Measurements from ENCODE around the gene SARM1. TPM values are rescaled to one million over a fixed set of nuclear protein-coding genes. Genes with fewer than 3 reads are reported as not detected.

SARM1 gene
- polyA plus RNA-seq, 1 donor from 2014 or later: 21.6 TPM

DNA sequence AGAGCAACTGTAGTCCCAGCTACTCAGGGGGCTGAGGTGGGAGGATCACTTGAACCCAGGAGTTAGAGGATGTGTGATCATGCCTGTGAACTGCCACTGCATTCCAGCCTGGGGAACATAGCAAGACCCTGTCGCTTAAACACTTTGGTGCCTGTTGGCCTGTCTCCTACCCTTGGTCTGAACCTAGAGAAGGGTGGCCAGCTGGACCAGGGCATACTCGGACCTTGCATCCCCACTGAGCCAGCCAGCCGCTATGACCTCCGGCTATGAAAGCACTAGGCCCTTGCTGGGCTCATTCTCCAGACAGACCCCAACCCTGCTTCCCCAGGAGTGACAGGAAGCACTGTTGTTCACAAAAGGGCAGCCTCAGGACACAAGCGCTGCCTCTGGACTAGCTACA, 40.8 kb upstream of the SARM1 start:
- Histone ChIP-seq H3K9me3 (ENCODE audit: low read length) (no peaks in the 10 kb centered on the region), H3K36me3 (ENCODE audit: insufficient read depth, low read length) (peaks cover 6% of the 10 kb centered on the region), H3K27me3 (ENCODE audit: insufficient read depth, low read depth, low read length) (no peaks in the 10 kb centered on the region), H3K27ac (ENCODE audit: low read length) (no peak overlapping the region), H3K4me3 (ENCODE audit: low read length) (no peak overlapping the region), H4K20me1 (ENCODE audit: insufficient read depth) (no peaks in the 10 kb centered on the region), H3K4me2 (ENCODE audit: low read length) (no peak overlapping the region), H3F3A (ENCODE audit: insufficient read depth, low read length, poor library complexity, severe bottlenecking) (no peaks in the 10 kb centered on the region), H3K9ac (ENCODE audit: low read length) (no peak overlapping the region), H3K79me2 (replicated peaks; ENCODE audit: insufficient read depth, low read length) (peaks cover 26% of the 10 kb centered on the region), H3K9me2 (ENCODE audit: insufficient read depth, low read length) (no peaks in the 10 kb centered on the region), H2AFZ (ENCODE audit: low read depth, low read length) (no peak overlapping the region)
- TF ChIP-seq POLR2AphosphoS5 (IDR thresholded peaks at IDR 0.05): no peak
- no peak for TF ChIP-seq EZH2 (IDR thresholded peaks at IDR 0.05; ENCODE audit: borderline replicate concordance, insufficient read depth, low read length, poor library complexity, severe bottlenecking)
- TF ChIP-seq EP300 (conservative IDR thresholded peaks at IDR 0.05; ENCODE audit: poor library complexity, severe bottlenecking): no peak
- TF ChIP-seq MXI1 (conservative IDR thresholded peaks at IDR 0.05; ENCODE audit: poor library complexity, severe bottlenecking): no peak
- no peak for TF ChIP-seq SMC3 (conservative IDR thresholded peaks at IDR 0.05; ENCODE audit: poor library complexity)
- no peak for TF ChIP-seq REST (IDR thresholded peaks at IDR 0.05; ENCODE audit: borderline replicate concordance)
- TF ChIP-seq, protein P1, sequence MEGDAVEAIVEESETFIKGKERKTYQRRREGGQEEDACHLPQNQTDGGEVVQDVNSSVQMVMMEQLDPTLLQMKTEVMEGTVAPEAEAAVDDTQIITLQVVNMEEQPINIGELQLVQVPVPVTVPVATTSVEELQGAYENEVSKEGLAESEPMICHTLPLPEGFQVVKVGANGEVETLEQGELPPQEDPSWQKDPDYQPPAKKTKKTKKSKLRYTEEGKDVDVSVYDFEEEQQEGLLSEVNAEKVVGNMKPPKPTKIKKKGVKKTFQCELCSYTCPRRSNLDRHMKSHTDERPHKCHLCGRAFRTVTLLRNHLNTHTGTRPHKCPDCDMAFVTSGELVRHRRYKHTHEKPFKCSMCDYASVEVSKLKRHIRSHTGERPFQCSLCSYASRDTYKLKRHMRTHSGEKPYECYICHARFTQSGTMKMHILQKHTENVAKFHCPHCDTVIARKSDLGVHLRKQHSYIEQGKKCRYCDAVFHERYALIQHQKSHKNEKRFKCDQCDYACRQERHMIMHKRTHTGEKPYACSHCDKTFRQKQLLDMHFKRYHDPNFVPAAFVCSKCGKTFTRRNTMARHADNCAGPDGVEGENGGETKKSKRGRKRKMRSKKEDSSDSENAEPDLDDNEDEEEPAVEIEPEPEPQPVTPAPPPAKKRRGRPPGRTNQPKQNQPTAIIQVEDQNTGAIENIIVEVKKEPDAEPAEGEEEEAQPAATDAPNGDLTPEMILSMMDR (IDR thresholded peaks at IDR 0.05; ENCODE audit: poor library complexity, severe bottlenecking): no peak
- no peak for TF ChIP-seq TAF1 (IDR thresholded peaks at IDR 0.05; ENCODE audit: low read depth)

DNA sequence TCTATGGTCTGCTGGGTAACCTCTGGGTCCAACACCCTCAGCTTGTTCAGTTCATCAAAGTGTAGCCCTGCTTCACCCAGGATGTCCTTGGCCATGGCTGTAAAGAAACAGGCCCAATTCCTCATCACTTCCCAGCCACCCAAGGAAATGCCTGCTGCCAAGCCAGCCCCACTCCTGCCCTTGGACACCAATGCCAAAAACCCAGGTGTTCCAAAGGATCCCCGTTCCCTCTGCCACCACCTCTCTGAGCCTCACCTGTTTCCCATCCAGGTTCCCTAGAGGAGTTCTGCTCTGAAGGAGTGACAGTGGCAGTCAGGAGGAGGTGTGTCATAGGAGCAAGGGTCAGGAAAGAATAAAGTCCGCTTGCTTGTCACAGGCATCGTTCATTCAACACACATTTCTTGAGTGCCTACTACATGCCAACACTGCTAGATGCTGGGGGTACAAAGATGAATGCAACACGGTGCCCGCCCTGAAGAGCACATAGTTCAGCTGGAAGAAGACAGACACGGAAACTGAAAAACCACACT, 39.5 kb upstream of the SARM1 start:
- Histone ChIP-seq H3K79me2 (replicated peaks; ENCODE audit: insufficient read depth, low read length) (peaks cover 29% of the 10 kb centered on the region), H3F3A (ENCODE audit: insufficient read depth, low read length, poor library complexity, severe bottlenecking) (no peaks in the 10 kb centered on the region), H3K9ac (ENCODE audit: low read length) (no peak overlapping the region), H2AFZ (ENCODE audit: low read depth, low read length) (no peak overlapping the region), H3K4me2 (ENCODE audit: low read length) (no peak overlapping the region), H3K27ac (ENCODE audit: low read length) (no peak overlapping the region), H3K4me3 (ENCODE audit: low read length) (no peak overlapping the region), H3K27me3 (ENCODE audit: insufficient read depth, low read depth, low read length) (no peaks in the 10 kb centered on the region), H4K20me1 (ENCODE audit: insufficient read depth) (no peaks in the 10 kb centered on the region), H3K36me3 (ENCODE audit: insufficient read depth, low read length) (peaks cover 6% of the 10 kb centered on the region), H3K9me2 (ENCODE audit: insufficient read depth, low read length) (no peaks in the 10 kb centered on the region), H3K9me3 (ENCODE audit: low read length) (no peaks in the 10 kb centered on the region)
- TF ChIP-seq EP300 (conservative IDR thresholded peaks at IDR 0.05; ENCODE audit: poor library complexity, severe bottlenecking): no peak
- TF ChIP-seq EZH2 (IDR thresholded peaks at IDR 0.05; ENCODE audit: borderline replicate concordance, insufficient read depth, low read length, poor library complexity, severe bottlenecking): no peak
- TF ChIP-seq, protein P1 (IDR thresholded peaks at IDR 0.05; ENCODE audit: poor library complexity, severe bottlenecking): no peak
- no peak for TF ChIP-seq RAD21 (conservative IDR thresholded peaks at IDR 0.05)
- no peak for TF ChIP-seq POLR2AphosphoS5 (IDR thresholded peaks at IDR 0.05)
- no peak for TF ChIP-seq TAF1 (IDR thresholded peaks at IDR 0.05; ENCODE audit: low read depth)
- no peak for TF ChIP-seq SMC3 (conservative IDR thresholded peaks at IDR 0.05; ENCODE audit: poor library complexity)
- no peak for TF ChIP-seq MXI1 (conservative IDR thresholded peaks at IDR 0.05; ENCODE audit: poor library complexity, severe bottlenecking)
- no peak for TF ChIP-seq REST (IDR thresholded peaks at IDR 0.05; ENCODE audit: borderline replicate concordance)
